H1 (cell line): ENCODE results near the gene SLIT3. TPM values are rescaled to one million over a fixed set of nuclear protein-coding genes. Genes with fewer than 3 reads are reported as not detected.

ENCODE experiments used
- FOSL1 ChIP-seq: IDR thresholded peaks from 2 replicates; pipeline ENCODE4 v1.6.1; 2011; ENCODE audit warnings: mild to moderate bottlenecking, low read depth, low read length, moderate library complexity; ENCODE audit not compliant: insufficient read depth
- HDAC2 ChIP-seq, 2 experiments: fragments of 300-600 bp in 1 of 2; sonication (generic) in 1 of 2; IDR thresholded peaks; 2 replicates each; pipeline ENCODE4 v1.6.1; 2011 to 2012; ENCODE audit warnings: low read depth in 2 of 2, low read length in 2 of 2, mild to moderate bottlenecking in 2 of 2, moderate library complexity in 2 of 2, borderline replicate concordance in 1 of 2, inconsistent platforms in 1 of 2
- MAFK ChIP-seq: IDR thresholded peaks from 2 replicates; pipeline ENCODE4 v1.6.1; 2012; ENCODE audit warnings: low read depth, mild to moderate bottlenecking, improper control_type of control experiment, low read length
- PHF8 ChIP-seq: fragments of 200-600 bp; sonication (generic); conservative IDR thresholded peaks from 2 replicates; pipeline ENCODE4 v1.7.1; 2012; ENCODE audit warnings: low read depth, mild to moderate bottlenecking, inconsistent platforms, low read length, moderate library complexity
- SP4 ChIP-seq: IDR thresholded peaks from 2 replicates; pipeline ENCODE4 v1.6.1; 2012; ENCODE audit warnings: low read length, inconsistent platforms
- YY1 ChIP-seq: IDR thresholded peaks from 2 replicates; pipeline ENCODE4 v1.6.1; 2011; ENCODE audit warnings: low read depth, mild to moderate bottlenecking, low read length
- polyA plus RNA-seq, 7 experiments: library from polyadenylated mRNA; depleted of rRNA in 3 of 7; stranded (reverse) in 5 of 7; unstranded in 2 of 7; fragments of >200 nt in 5 of 7; fragments of 200-250 nt in 2 of 7; gene quantifications; 1 replicate in 5 of 7; 2 replicates in 1 of 7; 4 replicates in 1 of 7; pipeline versions ENCODE4 v1.2.1 to v1.2.3, GENCODE V29; 2011 to 2013; ENCODE audit warnings: missing spikeins in 2 of 7, mixed read lengths in 2 of 7
- total RNA-seq: library from RNA; stranded (reverse); fragmentation: NEBNext Ultra II Directional; extraction: Animal tissue kit (Norgen Biotek cat#: 25700); gene quantifications from 2 replicates; pipeline ENCODE4 v1.2.1, GENCODE V29; 2021

The SLIT3 gene
- total and polyA plus RNA-seq, 2 of the 8 experiments (the other 6 are each of a cell fraction or from before 2014, with no cell fraction given): 1.1 to 1.2 TPM

- no peak for TF ChIP-seq HDAC2 (IDR thresholded peaks at IDR 0.05; ENCODE audit: borderline replicate concordance in 1 of 2, low read depth in 2 of 2, low read length in 2 of 2)
- TF ChIP-seq SP4: no peak
- TF ChIP-seq MAFK: no peak
- no peak for TF ChIP-seq FOSL1
- no peak for TF ChIP-seq PHF8
- no peak for TF ChIP-seq YY1
- TF ChIP-seq, all 59 proteins: peak for 0
Measured at GRCh38 chr5:168858371-168858770, 442.6 kb downstream of the SLIT3 start (continued).
